Calu3 (cell line): ENCODE data around the gene C3orf85. TPM values are rescaled to one million over a fixed set of nuclear protein-coding genes. Genes with fewer than 3 reads are reported as not detected.

Source experiments
- BruUV-seq: library from RNA; stranded (reverse); fragments of 400-500 nt; replicated peaks from 2 replicates; lab custom pipeline; 2021; lab: Mats Ljungman, UMichigan
- CTCF ChIA-PET: fragments of 300-600 bp; sonication (Branson Sonifier 250); formaldehyde crosslinking; loops from one replicate; lab custom pipeline; 2022; ENCODE audit warnings: antibody characterized with exemption; lab: Charles Lee
- DNase-seq: peaks from one replicate; pipeline ENCODE4 v3.0.0; 2022
- H3K27ac Mint-ChIP-seq: one replicate; pipeline ENCODE4 v1.8.0; 2022; ENCODE audit warnings: mixed read lengths; ENCODE audit not compliant: unreplicated experiment
- H3K27me3 Mint-ChIP-seq: one replicate; pipeline ENCODE4 v1.8.0; 2022; ENCODE audit warnings: mixed read lengths; ENCODE audit not compliant: unreplicated experiment
- H3K36me3 Mint-ChIP-seq: one replicate; pipeline ENCODE4 v1.8.0; 2022; ENCODE audit warnings: mild to moderate bottlenecking, moderate library complexity, mixed read lengths; ENCODE audit not compliant: insufficient read depth, unreplicated experiment
- H3K4me1 Mint-ChIP-seq: one replicate; pipeline ENCODE4 v1.8.0; 2022; ENCODE audit warnings: mild to moderate bottlenecking, low read depth, mixed read lengths; ENCODE audit not compliant: unreplicated experiment
- H3K4me3 Mint-ChIP-seq: one replicate; pipeline ENCODE4 v1.8.0; 2022; ENCODE audit warnings: mild to moderate bottlenecking, low read depth, moderate library complexity, mixed read lengths; ENCODE audit not compliant: unreplicated experiment
- H3K9me3 Mint-ChIP-seq: one replicate; pipeline ENCODE4 v1.8.0; 2022; ENCODE audit warnings: low read depth, mixed read lengths; ENCODE audit not compliant: unreplicated experiment
- intact Hi-C: fragments of 100-400 bp; cut with micrococcal nuclease; formaldehyde crosslinking; loops from one replicate; pipeline ENCODE4 v1.10.0; 2022; ENCODE audit not compliant: unreplicated experiment
- total RNA-seq: library from RNA; stranded (reverse); gene quantifications from 2 replicates; pipeline ENCODE4 v1.2.3, GENCODE V29; 2022
- TF ChIP-seq, protein P1 (sequence below): fragments of 200-600 bp; IDR thresholded peaks from one replicate; pipeline ENCODE4 v1.8.0; 2022; ENCODE audit warnings: antibody characterized with exemption; ENCODE audit not compliant: unreplicated experiment

Gene C3orf85
- total RNA-seq, 1 experiment from 2014 or later, result not detected

DNA sequence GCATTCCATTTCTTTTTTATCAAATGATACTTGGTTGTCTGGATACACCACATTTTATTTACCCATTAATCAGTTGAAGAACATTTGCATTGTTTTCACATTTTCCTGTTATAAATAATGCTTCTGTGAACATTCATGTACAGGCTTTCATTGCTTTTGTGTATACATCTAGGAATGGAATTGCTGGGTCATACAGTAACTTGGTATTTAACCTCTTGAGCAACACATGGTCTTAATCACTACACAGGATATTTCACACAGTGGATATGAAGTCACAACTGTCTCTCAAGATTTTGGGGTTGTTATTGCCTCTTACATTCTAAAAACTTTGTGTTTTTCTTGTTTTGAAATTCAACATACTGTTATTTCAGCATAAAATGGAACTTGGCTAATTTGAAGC is 48.2 kb downstream of the C3orf85 start:
- CTCF ChIA-PET, result no interaction called here
- H3K36me3 Mint-ChIP-seq, result no peaks in the 10 kb centered on the region
- H3K9me3 Mint-ChIP-seq, result peaks cover 3% of the 10 kb centered on the region
- DNase-seq, result no peak
- no peak overlapping the region for H3K27ac Mint-ChIP-seq
- BruUV-seq, result no TSS peak
- intact Hi-C loops, result no loop called here
- no peaks in the 10 kb centered on the region for H3K4me1 Mint-ChIP-seq
- H3K27me3 Mint-ChIP-seq, result no peaks in the 10 kb centered on the region
- H3K4me3 Mint-ChIP-seq, result no peak overlapping the region
- TF ChIP-seq, protein P1, sequence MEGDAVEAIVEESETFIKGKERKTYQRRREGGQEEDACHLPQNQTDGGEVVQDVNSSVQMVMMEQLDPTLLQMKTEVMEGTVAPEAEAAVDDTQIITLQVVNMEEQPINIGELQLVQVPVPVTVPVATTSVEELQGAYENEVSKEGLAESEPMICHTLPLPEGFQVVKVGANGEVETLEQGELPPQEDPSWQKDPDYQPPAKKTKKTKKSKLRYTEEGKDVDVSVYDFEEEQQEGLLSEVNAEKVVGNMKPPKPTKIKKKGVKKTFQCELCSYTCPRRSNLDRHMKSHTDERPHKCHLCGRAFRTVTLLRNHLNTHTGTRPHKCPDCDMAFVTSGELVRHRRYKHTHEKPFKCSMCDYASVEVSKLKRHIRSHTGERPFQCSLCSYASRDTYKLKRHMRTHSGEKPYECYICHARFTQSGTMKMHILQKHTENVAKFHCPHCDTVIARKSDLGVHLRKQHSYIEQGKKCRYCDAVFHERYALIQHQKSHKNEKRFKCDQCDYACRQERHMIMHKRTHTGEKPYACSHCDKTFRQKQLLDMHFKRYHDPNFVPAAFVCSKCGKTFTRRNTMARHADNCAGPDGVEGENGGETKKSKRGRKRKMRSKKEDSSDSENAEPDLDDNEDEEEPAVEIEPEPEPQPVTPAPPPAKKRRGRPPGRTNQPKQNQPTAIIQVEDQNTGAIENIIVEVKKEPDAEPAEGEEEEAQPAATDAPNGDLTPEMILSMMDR, result no peak

DNA sequence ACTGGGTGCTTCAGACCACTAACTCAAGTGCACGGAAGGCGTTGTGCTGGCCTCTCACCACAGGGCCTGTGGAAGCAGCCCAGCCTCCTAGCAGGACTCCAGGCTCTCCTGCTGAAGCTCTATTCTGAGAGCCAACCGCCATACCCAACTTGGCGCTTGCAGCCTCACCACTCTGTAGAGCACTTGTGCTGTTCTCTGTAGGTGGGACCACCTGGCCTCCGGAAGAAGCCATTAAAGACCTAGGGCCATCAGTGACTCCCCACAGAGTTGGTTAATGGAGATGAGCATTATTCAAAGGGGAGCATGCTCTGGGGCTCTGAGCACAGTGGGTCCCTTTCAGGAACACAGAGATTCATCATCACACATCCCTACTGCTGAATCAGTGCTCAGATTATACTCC is 50.9 kb downstream of the C3orf85 start:
- TF ChIP-seq, protein P1, result no peak
- Mint-ChIP-seq H3K27me3 (no peaks in the 10 kb centered on the region), H3K36me3 (no peaks in the 10 kb centered on the region), H3K4me3 (no peak overlapping the region), H3K9me3 (peaks cover 3% of the 10 kb centered on the region), H3K4me1 (no peaks in the 10 kb centered on the region), H3K27ac (no peak overlapping the region)
- DNase-seq, result no peak
- BruUV-seq, result no TSS peak
- CTCF ChIA-PET, result no interaction called here
- intact Hi-C loops, result no loop called here

DNA sequence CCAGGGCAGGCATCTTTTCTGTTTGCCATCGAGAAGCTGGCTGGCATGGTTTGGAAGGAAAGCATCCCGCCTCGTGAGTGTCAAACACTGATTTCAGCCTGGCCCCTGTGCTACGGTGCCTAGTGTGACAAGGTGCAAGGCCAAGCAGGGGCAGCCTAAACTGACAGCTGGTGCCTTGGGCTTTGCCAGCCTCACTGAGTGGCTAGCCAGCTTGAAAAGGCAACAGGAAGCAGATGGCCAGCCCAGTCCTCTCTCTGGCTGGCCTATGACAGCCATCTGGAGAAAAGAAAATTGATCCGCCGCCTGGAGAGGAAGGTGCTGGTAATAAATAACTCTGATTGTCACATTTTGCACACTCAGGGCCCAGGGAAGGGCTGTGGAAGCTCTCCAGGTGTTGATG is 52.2 kb downstream of the C3orf85 start:
- Mint-ChIP-seq H3K27ac (no peak overlapping the region), H3K27me3 (no peaks in the 10 kb centered on the region), H3K4me3 (no peak overlapping the region), H3K36me3 (no peaks in the 10 kb centered on the region), H3K9me3 (peaks cover 3% of the 10 kb centered on the region), H3K4me1 (no peaks in the 10 kb centered on the region)
- intact Hi-C loops, result no loop called here
- TF ChIP-seq, protein P1, result no peak
- no TSS peak for BruUV-seq
- CTCF ChIA-PET, result no interaction called here
- DNase-seq, result no peak

DNA sequence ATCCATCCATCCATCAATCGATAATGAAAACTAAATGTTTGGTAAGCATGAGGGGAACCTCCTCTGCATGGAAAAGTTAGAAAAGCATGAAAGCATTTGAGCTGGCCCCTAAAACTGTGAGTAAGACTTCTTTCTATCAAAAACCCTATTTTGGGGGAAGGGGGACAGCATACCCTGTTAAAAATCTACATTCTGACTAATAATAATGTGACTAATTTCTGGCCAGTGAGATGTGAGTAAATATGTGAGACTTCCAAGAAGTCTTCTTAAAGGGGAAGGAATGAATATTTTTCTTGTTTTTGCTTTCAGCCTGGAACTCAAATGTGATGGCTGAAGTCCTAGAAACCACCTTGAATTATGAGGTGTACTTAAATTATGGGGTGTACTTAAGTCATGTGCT is 54.9 kb downstream of the C3orf85 start:
- no peaks in the 10 kb centered on the region for H3K36me3 Mint-ChIP-seq
- H3K4me1 Mint-ChIP-seq, result no peaks in the 10 kb centered on the region
- H3K27ac Mint-ChIP-seq, result no peak overlapping the region
- no peak overlapping the region for H3K4me3 Mint-ChIP-seq
- no peaks in the 10 kb centered on the region for H3K9me3 Mint-ChIP-seq
- intact Hi-C loops, result no loop called here
- BruUV-seq, result no TSS peak
- DNase-seq, result no peak
- H3K27me3 Mint-ChIP-seq, result no peaks in the 10 kb centered on the region
- CTCF ChIA-PET, result no interaction called here
- TF ChIP-seq, protein P1, result no peak
